Mesothelial cell of epicardium (in vitro differentiated cells): ENCODE results near the gene CORO6. TPM values are rescaled to one million over a fixed set of nuclear protein-coding genes. Genes with fewer than 3 reads are reported as not detected.

Experiments used
- DNase-seq, 2 experiments: peaks; one replicate each; pipeline ENCODE4 v3.0.0; 2021; ENCODE audit warnings: low spot score in 2 of 2; ENCODE audit not compliant: unreplicated experiment in 2 of 2
- H3K27ac Mint-ChIP-seq: 2 replicates; pipeline ENCODE4 v1.8.0; 2021; ENCODE audit warnings: mixed read lengths
- H3K27me3 Mint-ChIP-seq: 2 replicates; pipeline ENCODE4 v1.8.0; 2021; ENCODE audit warnings: low read depth, mixed read lengths
- H3K36me3 Mint-ChIP-seq: 2 replicates; pipeline ENCODE4 v1.8.0; 2021; ENCODE audit warnings: mixed read lengths
- H3K4me1 Mint-ChIP-seq: 2 replicates; pipeline ENCODE4 v1.8.0; 2021; ENCODE audit warnings: mixed read lengths
- H3K4me3 Mint-ChIP-seq: 2 replicates; pipeline ENCODE4 v1.8.0; 2021; ENCODE audit warnings: mild to moderate bottlenecking, moderate library complexity, mixed read lengths
- H3K9me3 Mint-ChIP-seq: 2 replicates; pipeline ENCODE4 v1.8.0; 2021; ENCODE audit warnings: mixed read lengths
- total RNA-seq: library from RNA; stranded (reverse); gene quantifications from 3 replicates; pipeline ENCODE4 v1.2.1, GENCODE V29; 2021
- TF ChIP-seq, protein P1 (sequence below): fragments of 200-600 bp; sonication (generic); IDR thresholded peaks from one replicate; pipeline ENCODE4 v1.5.0; 2021; ENCODE audit warnings: antibody characterized with exemption; ENCODE audit not compliant: unreplicated experiment

Gene CORO6
- total RNA-seq, 1 donor from 2014 or later: 3.4 TPM

- H3K4me1 Mint-ChIP-seq: peaks cover 17% of the 10 kb centered on the region
- no peaks in the 10 kb centered on the region for H3K9me3 Mint-ChIP-seq
- DNase-seq: peak; percentile 87 to 97
- H3K4me3 Mint-ChIP-seq: no peak overlapping the region
- H3K27me3 Mint-ChIP-seq: peaks cover 42% of the 10 kb centered on the region
- H3K36me3 Mint-ChIP-seq: no peaks in the 10 kb centered on the region
- TF ChIP-seq, protein P1, sequence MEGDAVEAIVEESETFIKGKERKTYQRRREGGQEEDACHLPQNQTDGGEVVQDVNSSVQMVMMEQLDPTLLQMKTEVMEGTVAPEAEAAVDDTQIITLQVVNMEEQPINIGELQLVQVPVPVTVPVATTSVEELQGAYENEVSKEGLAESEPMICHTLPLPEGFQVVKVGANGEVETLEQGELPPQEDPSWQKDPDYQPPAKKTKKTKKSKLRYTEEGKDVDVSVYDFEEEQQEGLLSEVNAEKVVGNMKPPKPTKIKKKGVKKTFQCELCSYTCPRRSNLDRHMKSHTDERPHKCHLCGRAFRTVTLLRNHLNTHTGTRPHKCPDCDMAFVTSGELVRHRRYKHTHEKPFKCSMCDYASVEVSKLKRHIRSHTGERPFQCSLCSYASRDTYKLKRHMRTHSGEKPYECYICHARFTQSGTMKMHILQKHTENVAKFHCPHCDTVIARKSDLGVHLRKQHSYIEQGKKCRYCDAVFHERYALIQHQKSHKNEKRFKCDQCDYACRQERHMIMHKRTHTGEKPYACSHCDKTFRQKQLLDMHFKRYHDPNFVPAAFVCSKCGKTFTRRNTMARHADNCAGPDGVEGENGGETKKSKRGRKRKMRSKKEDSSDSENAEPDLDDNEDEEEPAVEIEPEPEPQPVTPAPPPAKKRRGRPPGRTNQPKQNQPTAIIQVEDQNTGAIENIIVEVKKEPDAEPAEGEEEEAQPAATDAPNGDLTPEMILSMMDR: peak; percentile 89
- H3K27ac Mint-ChIP-seq: no peak overlapping the region
Observed at GRCh38 chr17:29613352-29613837, 9.3 kb downstream of the CORO6 start.

DNA sequence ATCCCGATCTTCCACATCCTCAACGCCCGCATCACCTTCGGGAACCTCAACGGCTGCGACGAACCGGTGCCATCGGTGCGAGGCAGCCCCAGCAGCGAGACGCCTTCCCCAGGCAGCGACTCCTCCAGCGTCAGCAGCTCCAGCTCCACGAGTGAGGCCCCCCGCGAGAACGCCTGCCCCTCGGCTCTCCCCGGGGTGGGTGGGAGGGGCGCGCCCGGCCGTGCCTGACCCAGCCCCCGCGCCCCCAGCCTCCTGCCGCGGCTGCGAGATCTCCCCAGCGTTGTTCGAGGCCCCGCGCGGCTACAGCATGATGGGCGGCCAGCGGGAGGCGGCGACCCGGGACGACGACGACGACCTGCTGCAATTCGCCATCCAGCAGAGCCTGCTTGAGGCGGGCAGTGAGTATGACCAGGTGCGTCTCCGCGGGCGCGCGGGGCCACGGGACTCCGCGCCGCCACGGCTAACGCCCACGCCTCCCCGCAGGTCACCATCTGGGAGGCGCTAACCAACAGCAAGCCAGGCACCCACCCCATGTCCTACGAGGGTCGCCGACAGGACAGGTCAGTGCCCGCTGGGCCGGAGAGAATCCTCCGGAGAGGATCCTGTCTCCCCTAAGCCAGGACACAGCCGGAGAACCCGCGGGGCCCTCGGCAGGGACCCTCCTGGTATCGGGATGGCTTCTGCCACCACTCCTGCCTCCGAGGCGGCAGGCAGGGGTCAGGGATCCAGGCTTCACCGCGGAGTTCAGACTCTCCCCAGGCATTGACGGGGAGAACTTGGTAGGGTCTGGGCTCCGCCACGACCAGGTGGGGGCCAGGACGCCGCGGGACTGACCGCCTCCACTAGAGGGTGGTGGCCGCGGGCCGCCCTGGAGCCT lies 10.1 kb downstream of the CORO6 start:
- no peak for DNase-seq
- Mint-ChIP-seq H3K27me3 (peaks cover 36% of the 10 kb centered on the region), H3K36me3 (no peaks in the 10 kb centered on the region), H3K9me3 (no peaks in the 10 kb centered on the region), H3K27ac (no peak overlapping the region), H3K4me1 (peaks cover 17% of the 10 kb centered on the region), H3K4me3 (no peak overlapping the region)
- TF ChIP-seq, protein P1: no peak

GRCh38 chr17:29612094-29612403 lies 10.7 kb downstream of the CORO6 start:
- H3K27me3 Mint-ChIP-seq: peaks cover 30% of the 10 kb centered on the region
- H3K27ac Mint-ChIP-seq: no peak overlapping the region
- peaks cover 12% of the 10 kb centered on the region for H3K4me1 Mint-ChIP-seq
- no peak for DNase-seq
- H3K36me3 Mint-ChIP-seq: no peaks in the 10 kb centered on the region
- TF ChIP-seq, protein P1: no peak
- H3K9me3 Mint-ChIP-seq: no peaks in the 10 kb centered on the region
- H3K4me3 Mint-ChIP-seq: no peak overlapping the region

GRCh38 chr17:29611351-29612093 lies 11.2 kb downstream of the CORO6 start:
- no peaks in the 10 kb centered on the region for H3K9me3 Mint-ChIP-seq
- H3K4me3 Mint-ChIP-seq: no peak overlapping the region
- H3K27ac Mint-ChIP-seq: no peak overlapping the region
- no peaks in the 10 kb centered on the region for H3K36me3 Mint-ChIP-seq
- peaks cover 8% of the 10 kb centered on the region for H3K4me1 Mint-ChIP-seq
- TF ChIP-seq, protein P1: no peak
- no peak for DNase-seq
- H3K27me3 Mint-ChIP-seq: peaks cover 25% of the 10 kb centered on the region

DNA sequence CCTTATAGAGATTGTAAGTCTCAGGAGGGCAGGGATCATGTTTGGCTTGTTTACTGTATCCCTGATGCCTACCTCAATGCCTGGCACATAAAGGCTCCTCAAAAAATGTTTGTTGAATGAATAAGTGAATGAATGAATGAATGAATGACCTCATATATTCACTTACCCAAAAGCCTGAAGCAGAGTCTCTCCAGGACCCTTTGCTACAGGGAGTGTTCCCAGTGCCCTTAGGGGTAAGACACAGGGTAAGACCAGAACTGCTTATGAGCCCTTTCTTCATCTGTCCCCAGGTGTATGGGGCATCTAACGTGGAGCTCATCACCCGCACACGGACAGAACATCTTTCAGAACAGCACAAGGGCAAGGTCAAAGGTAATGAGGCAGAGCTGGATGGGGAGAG lies 12.3 kb downstream of the CORO6 start:
- Mint-ChIP-seq H3K36me3 (no peaks in the 10 kb centered on the region), H3K9me3 (no peaks in the 10 kb centered on the region), H3K4me1 (peaks cover 6% of the 10 kb centered on the region), H3K27me3 (peaks cover 15% of the 10 kb centered on the region), H3K27ac (no peak overlapping the region), H3K4me3 (no peak overlapping the region)
- DNase-seq: no peak
- TF ChIP-seq, protein P1: no peak
